Measurements from ENCODE around the gene DUSP6. TPM values are rescaled to one million over a fixed set of nuclear protein-coding genes. Genes with fewer than 3 reads are reported as not detected.

DUSP6 gene
- total and polyA plus RNA-seq, 2 donors (not counting 1 experiment from before 2014, with no cell fraction given) = 3.2 to 42.2 TPM

DNA sequence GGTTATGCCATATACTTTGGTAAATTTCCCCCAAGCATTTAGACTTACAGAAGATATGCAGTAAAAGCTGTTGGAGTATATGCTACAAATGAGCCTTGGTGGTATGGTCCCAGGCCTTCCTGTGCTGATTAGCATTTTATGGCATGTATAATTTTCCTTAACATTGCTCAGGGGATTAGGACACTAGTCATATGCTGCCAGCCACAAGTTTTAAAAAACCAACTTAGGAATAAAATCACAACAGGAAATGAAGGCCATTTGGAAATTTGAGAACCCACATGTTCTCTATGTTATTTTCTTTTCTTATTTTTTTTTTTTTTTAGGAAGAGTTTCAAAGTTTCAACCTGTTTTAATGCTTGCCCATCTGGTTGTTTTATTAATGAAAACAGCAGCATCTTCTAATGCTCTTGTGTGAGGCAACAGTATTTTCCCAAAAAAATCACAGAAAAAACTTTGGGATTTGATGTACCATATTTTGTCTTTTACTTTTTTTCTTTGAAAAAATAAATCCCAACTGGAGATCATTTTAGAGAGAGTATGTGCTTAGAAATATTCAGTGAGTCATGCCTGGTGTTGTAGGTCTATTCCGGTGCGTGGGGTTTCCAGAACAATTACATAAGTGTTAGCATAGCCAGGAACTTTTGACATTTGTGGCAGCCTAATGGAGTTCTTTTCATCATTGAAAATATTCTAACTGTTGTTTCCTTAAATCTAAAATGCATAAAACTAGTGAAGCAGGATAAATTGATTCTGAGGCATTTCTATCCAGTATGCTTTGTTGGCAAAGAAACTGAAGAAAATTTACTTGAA is 21.7 kb upstream of the DUSP6 start:
- POLR2A ChIA-PET = interaction anchor here (0.7 kb wide), 1 partner anchor 140 kb away, joined by 3 read pairs; no protein-coding TSS in a partner anchor
- Histone ChIP-seq H3K79me2 (ENCODE audit: control insufficient read depth, insufficient read depth, low read length) (no peaks in the 10 kb centered on the region), H3K4me3 (ENCODE audit: control extremely low read depth in 1 of 5, extremely low read depth in 1 of 5, insufficient read depth in 1 of 5, low read depth in 2 of 5, low read length in 4 of 5) (no peak overlapping the region), H3K4me1 (ENCODE audit: control insufficient read depth in 2 of 2, insufficient read depth in 2 of 2, low read length in 2 of 2) (peaks cover 3 to 4% of the 10 kb centered on the region in 2 donors), H3K9ac (ENCODE audit: low read length) (no peak overlapping the region), H2AFZ (ENCODE audit: insufficient read depth, low read depth, low read length, poor library complexity, severe bottlenecking) (no peak overlapping the region), H3K4me2 (replicated peaks; ENCODE audit: low read depth, low read length, poor library complexity, severe bottlenecking) (no peak overlapping the region), H3K27me3 (replicated peaks in 1 of 4; ENCODE audit: control extremely low read depth in 1 of 4, control insufficient read depth in 3 of 4, insufficient read depth in 4 of 4, low read length in 3 of 4) (no peaks in the 10 kb centered on the region), H3K27ac (ENCODE audit: low read length in 2 of 2) (no peak overlapping the region), H3K36me3 (replicated peaks in 1 of 2; ENCODE audit: control extremely low read depth in 1 of 2, control insufficient read depth in 1 of 2, extremely low read depth in 1 of 2, insufficient read depth in 2 of 2, low read length in 1 of 2) (no peaks in the 10 kb centered on the region), H4K20me1 (ENCODE audit: control insufficient read depth, insufficient read depth, low read length, poor library complexity, severe bottlenecking) (no peaks in the 10 kb centered on the region), H3K9me3 (ENCODE audit: control extremely low read depth in 1 of 3, control insufficient read depth in 2 of 3, insufficient read depth in 1 of 3, low read length in 2 of 3) (no peaks in the 10 kb centered on the region)
- Mint-ChIP-seq H3K4me1 (peaks cover 5% of the 10 kb centered on the region), H3K4me3 (no peak overlapping the region), H3K27ac (no peak overlapping the region), H3K27me3 (no peaks in the 10 kb centered on the region), H3K9me3 (ENCODE audit: insufficient read depth) (no peaks in the 10 kb centered on the region)
- intact Hi-C loops (cut with micrococcal nuclease) = no loop called here
- ATAC-seq (ENCODE audit: low read depth) (no peak), DNase-seq (no peak)
- WGBS (ENCODE audit: insufficient coverage) = 100% methylated on average over 1 of the region's 2 CpGs
- CTCF ChIA-PET = no interaction called here
- TF ChIP-seq EZH2 (IDR thresholded peaks at IDR 0.05; ENCODE audit: borderline replicate concordance, insufficient read depth, low read depth, low read length, poor library complexity, severe bottlenecking) (no peak), CTCF (IDR thresholded peaks at IDR 0.05) (no peak)

- peaks cover 5% of the 10 kb centered on the region for H3K4me1 Mint-ChIP-seq
- H3K27ac ChIP-seq (ENCODE audit: low read length in 2 of 2) = no peak overlapping the region
- H3K9me3 ChIP-seq (ENCODE audit: control extremely low read depth in 1 of 3, control insufficient read depth in 2 of 3, insufficient read depth in 1 of 3, low read length in 2 of 3) = no peaks in the 10 kb centered on the region
- H3K9me3 Mint-ChIP-seq (ENCODE audit: insufficient read depth) = no peaks in the 10 kb centered on the region
- POLR2A ChIA-PET = no interaction called here
- WGBS (ENCODE audit: insufficient coverage) = 88% methylated on average over 5 of the region's 6 CpGs
- CTCF ChIA-PET = no interaction called here
- DNase-seq (no peak), ATAC-seq (ENCODE audit: low read depth) (no peak)
- no peaks in the 10 kb centered on the region for H3K27me3 ChIP-seq (replicated peaks in 1 of 4; ENCODE audit: control extremely low read depth in 1 of 4, control insufficient read depth in 3 of 4, insufficient read depth in 4 of 4, low read length in 3 of 4)
- no peaks in the 10 kb centered on the region for H4K20me1 ChIP-seq (ENCODE audit: control insufficient read depth, insufficient read depth, low read length, poor library complexity, severe bottlenecking)
- no peak overlapping the region for H2AFZ ChIP-seq (ENCODE audit: insufficient read depth, low read depth, low read length, poor library complexity, severe bottlenecking)
- no peaks in the 10 kb centered on the region for H3K27me3 Mint-ChIP-seq
- no peak overlapping the region for H3K4me3 Mint-ChIP-seq
- peaks cover 3 to 4% of the 10 kb centered on the region in 2 donors for H3K4me1 ChIP-seq (ENCODE audit: control insufficient read depth in 2 of 2, insufficient read depth in 2 of 2, low read length in 2 of 2)
- H3K79me2 ChIP-seq (ENCODE audit: control insufficient read depth, insufficient read depth, low read length) = no peaks in the 10 kb centered on the region
- no peak for TF ChIP-seq CTCF (IDR thresholded peaks at IDR 0.05)
- no peak for TF ChIP-seq EZH2 (IDR thresholded peaks at IDR 0.05; ENCODE audit: borderline replicate concordance, insufficient read depth, low read depth, low read length, poor library complexity, severe bottlenecking)
- no peak overlapping the region for H3K27ac Mint-ChIP-seq
- intact Hi-C loops (cut with micrococcal nuclease) = no loop called here
- H3K4me2 ChIP-seq (replicated peaks; ENCODE audit: low read depth, low read length, poor library complexity, severe bottlenecking) = no peak overlapping the region
- H3K36me3 ChIP-seq (replicated peaks in 1 of 2; ENCODE audit: control extremely low read depth in 1 of 2, control insufficient read depth in 1 of 2, extremely low read depth in 1 of 2, insufficient read depth in 2 of 2, low read length in 1 of 2) = no peaks in the 10 kb centered on the region
- H3K4me3 ChIP-seq (ENCODE audit: control extremely low read depth in 1 of 5, extremely low read depth in 1 of 5, insufficient read depth in 1 of 5, low read depth in 2 of 5, low read length in 4 of 5) = no peak overlapping the region
- H3K9ac ChIP-seq (ENCODE audit: low read length) = no peak overlapping the region
Observed at GRCh38 chr12:89372584-89373370, 20.5 kb upstream of the DUSP6 start.
